ENCODE results near the gene DPYSL4.

The DPYSL4 gene

GRCh38 chr10:132241086-132241485 lies 54.3 kb downstream of the DPYSL4 start:
- DNase-seq (ENCODE audit: low read depth in 2 of 2) = no peak

DNA sequence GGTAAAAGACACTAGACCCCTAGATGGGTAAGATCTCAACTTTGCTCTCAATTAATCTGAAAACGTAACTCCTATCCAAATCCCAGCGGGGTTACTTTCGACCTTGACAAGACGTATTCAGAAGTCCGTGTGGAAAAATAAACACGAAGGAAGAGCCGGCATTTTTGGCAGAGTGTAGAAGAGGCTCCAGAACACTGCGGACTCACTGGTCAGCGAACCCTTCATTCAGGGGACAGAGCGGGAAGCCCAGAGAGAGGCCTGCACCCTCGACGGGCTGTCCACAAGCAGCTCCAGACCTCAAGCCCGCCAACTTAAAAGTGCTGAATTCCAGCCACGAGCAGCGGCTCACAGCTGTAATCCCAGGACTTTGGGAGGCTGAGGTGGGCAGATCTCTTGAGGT lies 54.7 kb downstream of the DPYSL4 start:
- no peak for DNase-seq (ENCODE audit: low read depth in 2 of 2)

DNA sequence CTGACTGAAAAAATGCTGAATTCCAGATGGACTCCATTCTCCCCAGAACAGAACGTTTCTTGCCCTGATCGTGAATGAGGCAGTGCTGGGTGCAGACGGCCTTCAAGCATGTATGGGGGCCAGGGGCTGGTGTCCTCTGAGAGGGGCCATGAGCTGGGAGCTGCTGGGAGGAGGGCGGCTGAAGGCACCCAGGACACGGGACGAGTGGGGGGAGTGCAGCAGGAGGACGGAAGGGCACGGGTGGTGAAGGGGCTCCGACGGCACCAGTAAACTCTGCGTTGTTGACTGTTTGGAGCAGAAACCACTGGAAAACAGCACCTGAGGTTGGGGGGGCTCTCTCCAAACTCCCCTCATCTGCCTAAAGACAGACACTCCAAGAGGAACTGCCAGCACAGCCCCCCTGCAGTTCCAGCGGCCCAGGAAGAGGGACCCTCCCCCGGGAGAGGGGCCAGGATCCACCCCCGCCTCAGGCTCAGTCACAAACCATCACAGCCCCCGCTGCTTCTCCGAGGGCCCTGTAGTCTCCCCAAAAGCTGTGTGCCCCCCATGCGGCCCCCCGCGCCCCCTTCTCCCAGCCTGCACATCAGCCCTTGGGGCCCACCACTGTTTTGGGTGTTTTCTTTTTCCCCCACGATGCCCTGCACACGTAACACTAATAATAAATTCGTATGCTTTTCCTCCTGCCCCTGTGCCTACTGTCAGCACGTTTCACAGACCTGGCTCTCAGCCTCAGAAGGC lies 55.5 kb downstream of the DPYSL4 start:
- DNase-seq (ENCODE audit: low read depth in 2 of 2) = no peak

- DNase-seq (ENCODE audit: low read depth in 2 of 2) = no peak
Observed at GRCh38 chr10:132243141-132243540, 56.4 kb downstream of the DPYSL4 start.

DNA sequence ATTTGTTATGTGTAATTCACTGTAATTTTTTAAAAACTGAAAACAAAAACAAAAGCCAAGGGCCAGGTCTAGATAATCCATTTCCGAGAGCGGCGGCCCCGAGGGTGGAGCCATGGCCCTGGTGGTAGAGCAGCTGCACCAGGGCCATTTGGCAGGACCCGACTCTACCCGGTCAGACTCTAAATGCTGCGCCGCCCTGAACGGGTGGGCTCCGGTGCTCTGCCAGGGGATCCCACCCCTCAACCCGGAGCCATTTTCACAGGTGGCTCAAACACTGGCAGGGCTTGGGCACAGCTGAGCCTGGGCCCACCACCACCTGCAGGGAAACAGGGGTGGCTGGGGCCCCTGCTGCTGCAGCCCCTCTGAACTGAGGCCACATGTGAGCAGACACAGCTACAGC lies 56.9 kb downstream of the DPYSL4 start:
- DNase-seq (ENCODE audit: low read depth in 2 of 2) = no peak

DNA sequence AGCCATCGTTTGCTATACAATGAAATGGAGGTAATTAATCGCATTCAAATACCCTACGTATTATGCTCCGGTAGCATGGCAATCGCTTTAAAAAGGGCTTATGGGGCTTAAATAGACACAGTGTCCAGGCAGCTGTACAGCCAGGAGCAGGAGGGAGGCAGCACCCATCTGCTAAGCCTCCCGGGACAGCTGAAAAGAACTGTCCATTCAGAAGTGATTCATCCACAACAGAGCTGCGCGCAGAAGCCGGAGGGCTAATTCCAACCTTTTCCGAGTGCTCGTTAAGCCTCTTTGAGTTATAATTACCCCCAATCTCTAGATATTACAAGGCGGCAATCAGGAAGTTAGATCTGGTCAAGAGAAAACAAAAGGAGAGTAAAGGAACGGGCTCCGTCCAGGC lies 58.3 kb downstream of the DPYSL4 start:
- no peak for DNase-seq (ENCODE audit: low read depth in 2 of 2)

- DNase-seq (ENCODE audit: low read depth in 2 of 2) = no peak
Observed at GRCh38 chr10:132246296-132246695, 59.5 kb downstream of the DPYSL4 start.

DNA sequence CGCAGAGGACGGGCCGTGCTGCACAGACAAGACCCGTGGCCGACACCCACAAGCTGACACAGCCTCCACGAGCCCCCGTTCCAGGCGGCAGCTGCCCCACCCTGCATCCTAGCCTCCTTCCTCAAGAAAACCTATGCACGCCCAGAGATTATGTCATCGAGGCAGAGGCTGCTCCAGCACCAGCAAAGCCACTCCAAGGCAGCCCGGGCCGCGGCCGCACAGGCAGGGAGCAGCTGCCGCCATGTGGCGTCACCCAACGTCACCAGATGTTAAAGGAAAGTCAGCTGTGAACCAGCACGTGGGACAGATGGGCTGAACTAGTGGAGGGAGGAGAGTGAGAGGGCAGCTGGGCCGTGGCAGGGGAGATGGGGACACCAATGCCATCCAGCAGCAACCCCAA lies 61.2 kb downstream of the DPYSL4 start:
- DNase-seq (ENCODE audit: low read depth in 2 of 2) = no peak

GRCh38 chr10:132248455-132249225 lies 61.9 kb downstream of the DPYSL4 start:
- DNase-seq (ENCODE audit: low read depth in 2 of 2) = peak; percentile 20 to 61

- DNase-seq (ENCODE audit: low read depth in 2 of 2) = no peak
Observed at GRCh38 chr10:132249226-132249724, 62.5 kb downstream of the DPYSL4 start.

- DNase-seq (ENCODE audit: low read depth in 2 of 2) = no peak
Observed at GRCh38 chr10:132249824-132250375, 63.2 kb downstream of the DPYSL4 start.

- DNase-seq (ENCODE audit: low read depth in 2 of 2) = no peak
Observed at GRCh38 chr10:132250481-132251475, 64.0 kb downstream of the DPYSL4 start.

DNA sequence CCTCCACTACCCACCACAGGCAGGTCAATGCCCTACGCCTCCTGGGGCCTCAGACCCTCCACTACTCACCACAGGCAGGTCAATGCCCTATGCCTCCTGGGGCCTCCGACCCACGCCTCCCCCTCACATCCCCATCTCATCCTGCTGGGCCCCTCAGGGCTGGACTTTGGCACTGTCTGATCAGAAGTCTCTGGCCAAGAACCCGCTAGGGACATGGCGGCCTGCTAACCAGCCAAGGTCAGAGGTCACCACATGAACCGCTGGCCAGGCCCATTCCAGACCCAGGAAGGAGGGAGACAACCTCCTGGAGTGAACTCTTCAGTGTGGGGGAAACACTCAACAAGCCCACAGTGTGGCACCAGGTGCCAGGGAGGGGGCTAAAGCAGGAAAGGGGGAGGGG lies 65.2 kb downstream of the DPYSL4 start:
- DNase-seq (ENCODE audit: low read depth in 2 of 2) = no peak

- DNase-seq (ENCODE audit: low read depth in 2 of 2) = no peak
Observed at GRCh38 chr10:132252412-132252811, 65.7 kb downstream of the DPYSL4 start.

- no peak for DNase-seq (ENCODE audit: low read depth in 2 of 2)
Observed at GRCh38 chr10:132253092-132253687, 66.4 kb downstream of the DPYSL4 start.

- no peak for DNase-seq (ENCODE audit: low read depth in 2 of 2)
Observed at GRCh38 chr10:132254841-132255240, 68.1 kb downstream of the DPYSL4 start.

Measured in activated CD4-positive, alpha-beta T cell treated with anti-CD3 and anti-CD28 coated beads for 24 hours (primary cell).